Measurements from ENCODE around the gene UEVLD. TPM values are rescaled to one million over a fixed set of nuclear protein-coding genes. Genes with fewer than 3 reads are reported as not detected.
A peak's percentile ranks its signal among the peaks of the same experiment; 100 is the strongest.

Gene UEVLD
- total and polyA plus RNA-seq, 9 of the 15 experiments (the other 6 are each of a cell fraction or from before 2014, with no cell fraction given), result 4.7 to 12.6 (median 7.4) TPM

- TF ChIP-seq POLR2AphosphoS2 (IDR thresholded peaks at IDR 0.05; ENCODE audit: low read length), result peak; percentile 79
- peak; percentile 92 for TF ChIP-seq ETV5 (CRISPR knock-in tag; IDR thresholded peaks at IDR 0.05; ENCODE audit: low read depth)
- peak; percentile 96 for TF ChIP-seq KDM5B (IDR thresholded peaks at IDR 0.05; ENCODE audit: insufficient replicate concordance, low read depth, low read length)
- no peak for TF ChIP-seq KLF6 (CRISPR knock-in tag; IDR thresholded peaks at IDR 0.05; ENCODE audit: borderline replicate concordance)
- no peak for TF ChIP-seq RFX7 (CRISPR knock-in tag; IDR thresholded peaks at IDR 0.05)
- peak in 1 of 2 experiments; percentile 94; a peak in 2 of 4 replicates for TF ChIP-seq HDAC1 (IDR thresholded peaks at IDR 0.05)
- TF ChIP-seq ZNF324 (CRISPR knock-in tag; IDR thresholded peaks at IDR 0.05), result no peak
- no peak for TF ChIP-seq SRSF3 (IDR thresholded peaks at IDR 0.05; ENCODE audit: insufficient read depth, low read length)
- TF ChIP-seq NCOA1 (IDR thresholded peaks at IDR 0.05; ENCODE audit: low read depth), result peak; percentile 86
- TF ChIP-seq RBBP5 (IDR thresholded peaks at IDR 0.05; ENCODE audit: borderline replicate concordance, insufficient read depth, low read length, poor library complexity, severe bottlenecking), result peak; percentile 98
- TF ChIP-seq BCOR (IDR thresholded peaks at IDR 0.05), result 0 out of 2 replicates have a peak, but pooled peaks have one; percentile 30
- TF ChIP-seq SFPQ (IDR thresholded peaks at IDR 0.05; ENCODE audit: low read depth, low read length), result no peak
- no peak for TF ChIP-seq MAFK (IDR thresholded peaks at IDR 0.05; ENCODE audit: low read length)
- no peak for TF ChIP-seq ZNF77 (CRISPR knock-in tag; IDR thresholded peaks at IDR 0.05)
- TF ChIP-seq CHCHD3 (CRISPR knock-in tag; IDR thresholded peaks at IDR 0.05), result 0 out of 2 replicates have a peak, but pooled peaks have one; percentile 46
- no peak for TF ChIP-seq ZC3H8 (IDR thresholded peaks at IDR 0.05)
- no peak for TF ChIP-seq EWSR1 (IDR thresholded peaks at IDR 0.05; ENCODE audit: borderline replicate concordance, low read depth, partially characterized antibody)
- no peak for TF ChIP-seq FOXA3 (CRISPR knock-in tag; conservative IDR thresholded peaks at IDR 0.05 in 1 of 2, IDR thresholded peaks at IDR 0.05 in 1 of 2)
- TF ChIP-seq SNRNP70 (optimal IDR thresholded peaks at IDR 0.05; ENCODE audit: low read depth, low read length), result no peak
- peak; percentile 73 to 81; a peak in 3 of 4 replicates for TF ChIP-seq SIN3A (IDR thresholded peaks at IDR 0.05; ENCODE audit: borderline replicate concordance in 2 of 2, control insufficient read depth in 1 of 2, low read depth in 2 of 2, low read length in 2 of 2)
- TF ChIP-seq NCOA6 (IDR thresholded peaks at IDR 0.05), result peak; percentile 75; the same call in 1 of the 2 replicates
- no peak for TF ChIP-seq CCAR2 (IDR thresholded peaks at IDR 0.05; ENCODE audit: low read depth, low read length)
- TF ChIP-seq ZNF24 (IDR thresholded peaks at IDR 0.05), result no peak
- TF ChIP-seq L3MBTL2 (IDR thresholded peaks at IDR 0.05), result peak; percentile 29
- peak; percentile 98 for TF ChIP-seq SUPT5H (IDR thresholded peaks at IDR 0.05)
- no peak for TF ChIP-seq TSC22D4 (tag; IDR thresholded peaks at IDR 0.05)
- TF ChIP-seq EP400 (IDR thresholded peaks at IDR 0.05), result peak; percentile 94
- TF ChIP-seq ZNF766 (CRISPR knock-in tag; conservative IDR thresholded peaks at IDR 0.05), result no peak
- peak; percentile 75 for TF ChIP-seq PKNOX1 (IDR thresholded peaks at IDR 0.05)
Observed at GRCh38 chr11:18526521-18527296, 61.8 kb downstream of the UEVLD start, which contains the start of gene TSG101 (continued).
